ENCODE results near the gene ASL.
"Not testable (repeated sequence)": the region's sequence is repeated elsewhere in the genome, so short reads cannot be mapped to it uniquely, and the experiment has no call there.

ASL gene

DNA sequence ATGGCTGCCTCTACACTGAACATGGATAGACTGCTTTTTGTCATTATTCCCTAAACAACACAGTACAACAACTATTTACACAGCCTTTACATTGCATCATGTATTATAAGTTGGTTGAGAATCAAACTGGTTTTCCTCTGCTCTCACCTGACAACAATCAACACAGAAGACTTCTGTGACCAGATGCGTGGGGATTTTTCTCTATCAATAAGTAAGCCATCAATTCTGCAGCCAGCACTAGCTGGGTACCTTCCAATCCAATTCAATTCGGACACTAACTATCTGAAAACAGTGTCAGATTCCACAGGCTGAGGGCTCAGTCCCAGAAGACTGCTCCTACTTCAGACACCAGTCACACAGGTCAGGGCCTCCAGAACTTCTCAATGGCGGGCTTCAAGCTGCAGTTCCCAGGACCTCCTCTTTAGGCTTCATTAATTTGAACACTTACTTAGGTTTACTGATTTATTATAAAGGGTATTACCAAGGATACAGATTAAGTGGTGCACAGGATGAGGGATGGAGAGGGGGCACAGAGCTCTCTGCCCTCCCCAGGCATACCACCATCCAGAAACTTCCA, 36.4 kb upstream of the ASL start:
- TF ChIP-seq SUZ12 (IDR thresholded peaks at IDR 0.05) = no peak
- no peak for TF ChIP-seq CTBP1 (IDR thresholded peaks at IDR 0.05; ENCODE audit: borderline replicate concordance)
- TF ChIP-seq BHLHE40 (IDR thresholded peaks at IDR 0.05; ENCODE audit: borderline replicate concordance) = no peak
- no peak for TF ChIP-seq NFRKB (IDR thresholded peaks at IDR 0.05)
- no peak for TF ChIP-seq ELF4 (IDR thresholded peaks at IDR 0.05)
- no peak for TF ChIP-seq FOXK2 (IDR thresholded peaks at IDR 0.05)
- TF ChIP-seq TARDBP (IDR thresholded peaks at IDR 0.05) = no peak
- no peak for TF ChIP-seq LEF1 (IDR thresholded peaks at IDR 0.05; ENCODE audit: borderline replicate concordance)
- TF ChIP-seq HDGF (IDR thresholded peaks at IDR 0.05; ENCODE audit: borderline replicate concordance) = no peak
- no peak for TF ChIP-seq ZNF384 (IDR thresholded peaks at IDR 0.05)
- TF ChIP-seq SP1 (IDR thresholded peaks at IDR 0.05) = no peak
- TF ChIP-seq FOXA1 (IDR thresholded peaks at IDR 0.05) = no peak
- TF ChIP-seq FOXM1 (IDR thresholded peaks at IDR 0.05; ENCODE audit: borderline replicate concordance) = no peak
- no peak for TF ChIP-seq L3MBTL2 (conservative IDR thresholded peaks at IDR 0.05)
- no peak for TF ChIP-seq ARNT (IDR thresholded peaks at IDR 0.05)
- no peak for TF ChIP-seq PKNOX1 (IDR thresholded peaks at IDR 0.05)
- no peak for DNase-seq (ENCODE audit: extremely low spot score)
- ChIA-PET POLR2A (no interaction called here), CTCF (no interaction called here)

- ChIA-PET POLR2A (no interaction called here), CTCF (no interaction called here)
- DNase-seq (ENCODE audit: extremely low spot score) = no peak
- TF ChIP-seq CTBP1 (IDR thresholded peaks at IDR 0.05; ENCODE audit: borderline replicate concordance) (no peak), SP1 (IDR thresholded peaks at IDR 0.05) (no peak), FOXK2 (IDR thresholded peaks at IDR 0.05) (no peak), PKNOX1 (IDR thresholded peaks at IDR 0.05) (no peak), ELF4 (IDR thresholded peaks at IDR 0.05) (no peak), HDGF (IDR thresholded peaks at IDR 0.05; ENCODE audit: borderline replicate concordance) (no peak), ZNF384 (IDR thresholded peaks at IDR 0.05) (no peak), NFRKB (IDR thresholded peaks at IDR 0.05) (no peak), LEF1 (IDR thresholded peaks at IDR 0.05; ENCODE audit: borderline replicate concordance) (no peak), L3MBTL2 (conservative IDR thresholded peaks at IDR 0.05) (no peak), TARDBP (IDR thresholded peaks at IDR 0.05) (no peak), BHLHE40 (IDR thresholded peaks at IDR 0.05; ENCODE audit: borderline replicate concordance) (no peak), FOXA1 (IDR thresholded peaks at IDR 0.05) (no peak), FOXM1 (IDR thresholded peaks at IDR 0.05; ENCODE audit: borderline replicate concordance) (no peak), ARNT (IDR thresholded peaks at IDR 0.05) (no peak), SUZ12 (IDR thresholded peaks at IDR 0.05) (no peak)
Measured at GRCh38 chr7:66043681-66044497, 31.7 kb upstream of the ASL start.

DNA sequence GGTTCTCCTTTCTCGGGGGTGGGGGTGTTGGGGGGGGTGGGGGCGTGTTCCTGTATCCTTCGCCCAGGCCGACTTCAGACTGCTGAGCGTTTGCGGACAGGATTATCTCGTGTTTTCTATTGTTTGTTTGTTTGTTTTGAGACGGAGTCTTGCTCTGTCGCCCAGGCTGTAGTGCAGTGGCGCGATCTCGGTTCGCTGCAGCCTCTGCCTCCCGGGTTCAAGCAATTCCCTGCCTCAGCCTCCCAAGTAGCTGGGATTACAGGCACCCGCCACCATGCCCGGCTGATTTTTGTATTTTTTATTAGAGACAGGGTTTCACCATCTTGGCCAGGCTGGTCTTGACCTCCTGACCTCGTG, 31.1 kb upstream of the ASL start:
- CTCF ChIA-PET; POLR2A ChIA-PET; DNase-seq (ENCODE audit: extremely low spot score): not testable (repeated sequence)

GRCh38 chr7:66047426-66047825, 28.2 kb upstream of the ASL start:
- POLR2A ChIA-PET = no interaction called here
- TF ChIP-seq L3MBTL2 (conservative IDR thresholded peaks at IDR 0.05) (no peak), LEF1 (IDR thresholded peaks at IDR 0.05; ENCODE audit: borderline replicate concordance) (no peak), PKNOX1 (IDR thresholded peaks at IDR 0.05) (no peak), FOXM1 (IDR thresholded peaks at IDR 0.05; ENCODE audit: borderline replicate concordance) (no peak), SUZ12 (IDR thresholded peaks at IDR 0.05) (no peak), ZNF384 (IDR thresholded peaks at IDR 0.05) (no peak), ELF4 (IDR thresholded peaks at IDR 0.05) (no peak), NFRKB (IDR thresholded peaks at IDR 0.05) (no peak), ARNT (IDR thresholded peaks at IDR 0.05) (no peak), BHLHE40 (IDR thresholded peaks at IDR 0.05; ENCODE audit: borderline replicate concordance) (no peak)
- CTCF ChIA-PET = no interaction called here
- DNase-seq (ENCODE audit: extremely low spot score) = no peak

GRCh38 chr7:66049886-66050285, 25.7 kb upstream of the ASL start:
- POLR2A ChIA-PET; CTCF ChIA-PET; DNase-seq (ENCODE audit: extremely low spot score): not testable (repeated sequence)

DNA sequence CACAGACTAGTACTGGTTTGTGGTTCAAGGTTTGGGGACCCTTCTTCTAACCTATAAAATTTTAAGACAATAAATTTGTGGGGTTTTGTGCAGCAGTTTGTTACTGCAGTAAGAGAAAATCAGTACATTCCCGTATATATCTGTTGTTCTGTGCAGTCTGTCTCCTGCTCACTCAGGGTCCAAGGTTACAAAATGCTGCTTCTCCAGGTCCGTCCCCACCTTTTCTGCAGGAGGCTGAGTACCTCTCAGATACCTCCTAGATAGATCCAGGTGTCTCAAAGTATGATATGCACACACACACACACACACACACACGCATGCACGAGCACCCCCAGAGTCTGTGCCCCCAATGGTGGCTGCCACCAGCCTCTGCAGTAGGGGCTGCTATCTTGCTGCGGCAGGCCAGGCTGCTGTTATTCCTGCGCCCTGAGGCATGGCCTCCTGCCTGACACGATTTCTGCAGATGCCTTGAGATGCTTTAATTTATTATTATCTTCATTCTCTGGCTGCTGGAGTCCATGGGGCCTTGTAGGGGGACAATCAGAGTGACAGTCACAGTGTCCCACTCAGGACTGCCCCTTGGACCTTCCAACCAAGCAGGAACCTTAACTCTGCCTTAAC, 25.2 kb upstream of the ASL start:
- POLR2A ChIA-PET = no interaction called here
- DNase-seq (ENCODE audit: extremely low spot score) = no peak
- TF ChIP-seq CTBP1 (IDR thresholded peaks at IDR 0.05; ENCODE audit: borderline replicate concordance) (no peak), TARDBP (IDR thresholded peaks at IDR 0.05) (no peak), FOXM1 (IDR thresholded peaks at IDR 0.05; ENCODE audit: borderline replicate concordance) (no peak), BHLHE40 (IDR thresholded peaks at IDR 0.05; ENCODE audit: borderline replicate concordance) (no peak), PKNOX1 (IDR thresholded peaks at IDR 0.05) (no peak), FOXA1 (IDR thresholded peaks at IDR 0.05) (no peak), NFRKB (IDR thresholded peaks at IDR 0.05) (no peak), FOXK2 (IDR thresholded peaks at IDR 0.05) (no peak), ARNT (IDR thresholded peaks at IDR 0.05) (no peak), LEF1 (IDR thresholded peaks at IDR 0.05; ENCODE audit: borderline replicate concordance) (no peak), SUZ12 (IDR thresholded peaks at IDR 0.05) (no peak), L3MBTL2 (conservative IDR thresholded peaks at IDR 0.05) (no peak), ELF4 (IDR thresholded peaks at IDR 0.05) (no peak), ZNF384 (IDR thresholded peaks at IDR 0.05) (no peak), HDGF (IDR thresholded peaks at IDR 0.05; ENCODE audit: borderline replicate concordance) (no peak), SP1 (IDR thresholded peaks at IDR 0.05) (no peak)
- CTCF ChIA-PET = no interaction called here

All from HEK293T (cell line).